Urinary bladder (tissue), 4 donors: ENCODE results near the gene TADA2B. TPM values are rescaled to one million over a fixed set of nuclear protein-coding genes. Genes with fewer than 3 reads are reported as not detected.

Experiments used
- DNase-seq: peaks from one replicate; pipeline ENCODE4 v3.0.0-alpha.2; 2015; ENCODE audit errors: extremely low spot score
- H3K27ac ChIP-seq: one replicate; pipeline ENCODE4 v1.5.1; 2013; ENCODE audit warnings: low read depth, mild to moderate bottlenecking, moderate library complexity
- H3K36me3 ChIP-seq: one replicate; pipeline ENCODE4 v1.6.1; 2013; ENCODE audit warnings: mild to moderate bottlenecking, moderate library complexity; ENCODE audit not compliant: insufficient read depth
- H3K4me1 ChIP-seq: one replicate; pipeline ENCODE4 v1.6.1; 2013; ENCODE audit warnings: mild to moderate bottlenecking, moderate library complexity; ENCODE audit not compliant: insufficient read depth
- H3K4me3 ChIP-seq: one replicate; pipeline ENCODE4 v1.5.1; 2013; ENCODE audit warnings: low read depth, low read length
- WGBS: extraction: QIAGEN DNeasy Blood & Tissue Kit; methylation state at CpG from one replicate; pipeline ENCODE4 v1.1.7; 2013; 5-methylcytosine and 5-hydroxymethylcytosine counted together
- polyA plus RNA-seq: library from polyadenylated mRNA; stranded (reverse); fragments of 200-250 nt; gene quantifications from one replicate; pipeline ENCODE4 v1.2.3, GENCODE V29; 2013
- total RNA-seq: library from RNA; depleted of rRNA; stranded (reverse); fragments of >200 nt; gene quantifications from one replicate; pipeline ENCODE4 v1.2.3, GENCODE V29; 2014
- donor health status: healthy with polysubstance abuse.
- donor health status: healthy.

TADA2B gene
- total and polyA plus RNA-seq, 2 donors = 12.7 to 23.5 TPM

GRCh38 chr4:7050481-7051143 lies 7.4 kb downstream of the TADA2B start:
- DNase-seq = no peak
- H3K4me1 ChIP-seq = no peaks in the 10 kb centered on the region
- no peak overlapping the region for H3K4me3 ChIP-seq
- no peak overlapping the region for H3K27ac ChIP-seq
- H3K36me3 ChIP-seq = peaks cover 1% of the 10 kb centered on the region
- 85% methylated on average over 36 of the region's 36 CpGs for WGBS

- H3K4me1 ChIP-seq = no peaks in the 10 kb centered on the region
- 85% methylated on average over 12 of the region's 12 CpGs for WGBS
- H3K36me3 ChIP-seq = peaks cover 2% of the 10 kb centered on the region
- no peak for DNase-seq
- H3K4me3 ChIP-seq = no peak overlapping the region
- no peak overlapping the region for H3K27ac ChIP-seq
Measured at GRCh38 chr4:7051144-7051495, 7.9 kb downstream of the TADA2B start.

- no peak for DNase-seq
- Histone ChIP-seq H3K4me1 (no peaks in the 10 kb centered on the region), H3K27ac (no peak overlapping the region), H3K36me3 (peaks cover 2% of the 10 kb centered on the region), H3K4me3 (no peak overlapping the region)
- 90% methylated on average over 14 of the region's 14 CpGs for WGBS
Measured at GRCh38 chr4:7051905-7052304, 8.7 kb downstream of the TADA2B start.

GRCh38 chr4:7052313-7052712 lies 9.1 kb downstream of the TADA2B start:
- H3K4me3 ChIP-seq = no peak overlapping the region
- no peak for DNase-seq
- no peaks in the 10 kb centered on the region for H3K4me1 ChIP-seq
- H3K36me3 ChIP-seq = peaks cover 2% of the 10 kb centered on the region
- WGBS = 92% methylated on average over 14 of the region's 14 CpGs
- H3K27ac ChIP-seq = no peak overlapping the region

GRCh38 chr4:7052923-7053715 lies 9.9 kb downstream of the TADA2B start:
- Histone ChIP-seq H3K4me1 (no peaks in the 10 kb centered on the region), H3K27ac (no peak overlapping the region), H3K36me3 (peaks cover 2% of the 10 kb centered on the region), H3K4me3 (no peak overlapping the region)
- WGBS = 76% methylated on average over 20 of the region's 20 CpGs
- DNase-seq = no peak

- no peak for DNase-seq
- Histone ChIP-seq H3K4me3 (no peak overlapping the region), H3K36me3 (peaks cover 2% of the 10 kb centered on the region)
Measured at GRCh38 chr4:7054106-7054880, 11.1 kb downstream of the TADA2B start.

GRCh38 chr4:7055111-7055989 lies 12.2 kb downstream of the TADA2B start:
- Histone ChIP-seq H3K36me3 (peaks cover 2% of the 10 kb centered on the region), H3K27ac (no peak overlapping the region), H3K4me3 (no peak overlapping the region), H3K4me1 (no peaks in the 10 kb centered on the region)
- no peak for DNase-seq
- WGBS = 91% methylated on average over 31 of the region's 31 CpGs

More at GRCh38 chr4:7054106-7054880, 11.1 kb downstream of the TADA2B start:
- 96% methylated on average over 52 of the region's 52 CpGs for WGBS
- Histone ChIP-seq H3K27ac (no peak overlapping the region), H3K4me1 (no peaks in the 10 kb centered on the region)

GRCh38 chr4:7055990-7056325 lies 12.8 kb downstream of the TADA2B start:
- Histone ChIP-seq H3K4me1 (no peaks in the 10 kb centered on the region), H3K36me3 (peaks cover 4% of the 10 kb centered on the region), H3K27ac (no peak overlapping the region), H3K4me3 (no peak overlapping the region)
- WGBS = 94% methylated on average over 10 of the region's 10 CpGs
- no peak for DNase-seq

- Histone ChIP-seq H3K4me3 (no peak overlapping the region), H3K27ac (no peak overlapping the region), H3K36me3 (peaks cover 7% of the 10 kb centered on the region), H3K4me1 (no peaks in the 10 kb centered on the region)
- WGBS = 90% methylated on average over 3 of the region's 3 CpGs
- DNase-seq = no peak
Measured at GRCh38 chr4:7058792-7059191, 15.6 kb downstream of the TADA2B start.

GRCh38 chr4:7059662-7060061 lies 16.5 kb downstream of the TADA2B start:
- Histone ChIP-seq H3K4me3 (no peak overlapping the region), H3K36me3 (peaks cover 7% of the 10 kb centered on the region), H3K4me1 (no peaks in the 10 kb centered on the region), H3K27ac (no peak overlapping the region)
- WGBS = 81% methylated on average over 11 of the region's 11 CpGs
- no peak for DNase-seq

GRCh38 chr4:7060346-7061150 lies 17.4 kb downstream of the TADA2B start:
- Histone ChIP-seq H3K4me3 (no peak overlapping the region), H3K27ac (no peak overlapping the region), H3K36me3 (peaks cover 7% of the 10 kb centered on the region), H3K4me1 (no peaks in the 10 kb centered on the region)
- 88% methylated on average over 20 of the region's 20 CpGs for WGBS
- no peak for DNase-seq

- 93% methylated on average over 6 of the region's 6 CpGs for WGBS
- H3K36me3 ChIP-seq = peaks cover 5% of the 10 kb centered on the region
- no peak overlapping the region for H3K4me3 ChIP-seq
- no peak overlapping the region for H3K27ac ChIP-seq
- H3K4me1 ChIP-seq = peaks cover 3% of the 10 kb centered on the region
- no peak for DNase-seq
Measured at GRCh38 chr4:7061815-7062214, 18.6 kb downstream of the TADA2B start.
